CD4-positive, alpha-beta memory T cell (primary cell): Measurements from ENCODE around the gene LGR6. TPM values are rescaled to one million over a fixed set of nuclear protein-coding genes. Genes with fewer than 3 reads are reported as not detected.
A peak's percentile ranks its signal among the peaks of the same experiment; 100 is the strongest.

Source experiments
- CTCF ChIA-PET: fragments of 350-600 bp; sonication (Branson Sonifier 250); formaldehyde crosslinking; loops from one replicate; lab custom pipeline; 2021; ENCODE audit warnings: inconsistent platforms; ENCODE audit not compliant: partially characterized antibody; lab: Charles Lee
- POLR2A ChIA-PET: fragments of 350-600 bp; sonication (Branson Sonifier 250); formaldehyde crosslinking; loops from one replicate; lab custom pipeline; 2021; ENCODE audit not compliant: partially characterized antibody; lab: Charles Lee
- DNase-seq, 5 donors: peaks; one replicate each; pipeline versions ENCODE4 v3.0.0 to v3.0.0-alpha.2; 2020 to 2022; ENCODE audit warnings: mixed read lengths in 1 of 5
- H3K27ac ChIP-seq: one replicate; pipeline ENCODE4 v1.7.0; 2013; ENCODE audit warnings: low read depth, low read length
- H3K27me3 ChIP-seq: 2 replicates; pipeline ENCODE4 v1.7.0; 2013; ENCODE audit warnings: mild to moderate bottlenecking, low read length, moderate library complexity; ENCODE audit not compliant: insufficient read depth
- H3K36me3 ChIP-seq: 2 replicates; pipeline ENCODE4 v1.7.0; 2013; ENCODE audit warnings: mild to moderate bottlenecking, low read length, moderate library complexity; ENCODE audit not compliant: insufficient read depth
- H3K4me1 ChIP-seq: 2 replicates; pipeline ENCODE4 v1.7.0; 2013; ENCODE audit warnings: mild to moderate bottlenecking, low read length, moderate library complexity; ENCODE audit not compliant: insufficient read depth
- H3K4me3 ChIP-seq, 2 donors: one replicate each; pipeline ENCODE4 v1.7.0; 2013; ENCODE audit warnings: low read length in 2 of 2, mild to moderate bottlenecking in 1 of 2
- H3K9me3 ChIP-seq, 2 donors: one replicate each; pipeline ENCODE4 v1.7.0; 2013; ENCODE audit warnings: low read length in 2 of 2, control low read depth in 1 of 2; ENCODE audit not compliant: control insufficient read depth in 1 of 2
- H3K27ac Mint-ChIP-seq, 7 donors: one replicate each; pipeline ENCODE4 v1.8.0; 2020 to 2021; ENCODE audit warnings: mixed read lengths in 7 of 7, mild to moderate bottlenecking in 6 of 7, inconsistent platforms in 3 of 7, moderate library complexity in 3 of 7
- H3K27me3 Mint-ChIP-seq, 2 donors: one replicate each; pipeline ENCODE4 v1.8.0; 2020 to 2021; ENCODE audit warnings: mixed read lengths in 2 of 2
- H3K36me3 Mint-ChIP-seq, 2 donors: one replicate each; pipeline ENCODE4 v1.8.0; 2020 to 2021; ENCODE audit warnings: mixed read lengths in 2 of 2, inconsistent platforms in 1 of 2, mild to moderate bottlenecking in 1 of 2
- H3K4me1 Mint-ChIP-seq, 4 donors: one replicate each; pipeline ENCODE4 v1.8.0; 2020 to 2021; ENCODE audit warnings: mixed read lengths in 4 of 4, mild to moderate bottlenecking in 1 of 4
- H3K4me3 Mint-ChIP-seq, 8 donors: one replicate each; pipeline ENCODE4 v1.8.0; 2020 to 2021; ENCODE audit warnings: mixed read lengths in 8 of 8, mild to moderate bottlenecking in 7 of 8, moderate library complexity in 6 of 8, inconsistent platforms in 3 of 8
- H3K9me3 Mint-ChIP-seq, 8 donors: one replicate each; pipeline ENCODE4 v1.8.0; 2020 to 2021; ENCODE audit warnings: mixed read lengths in 8 of 8, mild to moderate bottlenecking in 5 of 8, inconsistent platforms in 3 of 8, moderate library complexity in 1 of 8
- intact Hi-C: fragments of 100-400 bp; cut with micrococcal nuclease; formaldehyde crosslinking; loops from one replicate; pipeline ENCODE4 v1.15.1; 2023
- polyA plus RNA-seq, 2 donors: library from polyadenylated mRNA; unstranded; fragments of 300-500 nt; fragmentation: Illumina TruSeq; gene quantifications; one replicate each; pipeline ENCODE4 v1.2.3, GENCODE V29; 2021
- total RNA-seq, 2 experiments: library from RNA; stranded (reverse); gene quantifications; one replicate each; pipeline ENCODE4 v1.2.3, GENCODE V29; 2021

Gene LGR6
- total and polyA plus RNA-seq, 4 experiments from 2014 or later = 0.16 to 0.33 (median 0.17) TPM; not detected in 1

GRCh38 chr1:202200669-202201068 is 7.1 kb downstream of the LGR6 start:
- Histone ChIP-seq H3K9me3 (no peaks in the 10 kb centered on the region), H3K36me3 (no peaks in the 10 kb centered on the region), H3K4me1 (peaks cover 30% of the 10 kb centered on the region), H3K4me3 (no peak overlapping the region), H3K27me3 (no peaks in the 10 kb centered on the region), H3K27ac (no peak overlapping the region)
- Mint-ChIP-seq H3K27ac (peak overlapping the region in 1 of 7 donors; percentile 86), H3K9me3 (no peaks in the 10 kb centered on the region), H3K4me1 (peaks cover 12 to 41% (median 17%) of the 10 kb centered on the region in 4 donors), H3K4me3 (peak overlapping the region in 1 of 8 donors; percentile 0), H3K36me3 (no peaks in the 10 kb centered on the region), H3K27me3 (peaks cover 0 to 7% of the 10 kb centered on the region in 2 donors)
- ChIA-PET CTCF (interaction anchor here (0.9 to 1.4 kb wide), 5 partner anchors 8 to 519 kb away, joined by 3 to 9 read pairs (median 4); no protein-coding TSS in a partner anchor), POLR2A (interaction anchor here (1.0 kb wide), 1 partner anchor 40 kb away, joined by 3 read pairs; the partner anchor contains the start of gene PTPN7)
- DNase-seq = no peak
- intact Hi-C loops = no loop called here

- no peaks in the 10 kb centered on the region for H3K36me3 ChIP-seq
- H3K4me1 Mint-ChIP-seq = peaks cover 12 to 41% (median 17%) of the 10 kb centered on the region in 4 donors
- peak in 1 of 5 donors; percentile 33 for DNase-seq
- intact Hi-C loops = no loop called here
- ChIA-PET CTCF (interaction anchor here (0.9 to 1.3 kb wide), 2 partner anchors 9 to 18 kb away, joined by 3 to 9 read pairs; no protein-coding TSS in a partner anchor), POLR2A (interaction anchor here (1.0 kb wide), 1 partner anchor 41 kb away, joined by 3 read pairs; the partner anchor contains the start of gene PTPN7)
- H3K27me3 Mint-ChIP-seq = peaks cover 0 to 7% of the 10 kb centered on the region in 2 donors
- peak overlapping the region in 3 of 8 donors; percentile 10 to 40 (median 22) for H3K4me3 Mint-ChIP-seq
- H3K4me3 ChIP-seq = no peak overlapping the region
- no peak overlapping the region for H3K27ac ChIP-seq
- H3K9me3 ChIP-seq = no peaks in the 10 kb centered on the region
- H3K36me3 Mint-ChIP-seq = no peaks in the 10 kb centered on the region
- H3K27ac Mint-ChIP-seq = peak overlapping the region in 5 of 7 donors; percentile 4 to 86 (median 33)
- H3K27me3 ChIP-seq = no peaks in the 10 kb centered on the region
- peaks cover 30% of the 10 kb centered on the region for H3K4me1 ChIP-seq
- H3K9me3 Mint-ChIP-seq = no peaks in the 10 kb centered on the region
These were observed 7.7 kb downstream of the LGR6 start for GRCh38 chr1:202201266-202201665.

- no peaks in the 10 kb centered on the region for H3K27me3 ChIP-seq
- H3K4me3 ChIP-seq = no peak overlapping the region
- H3K9me3 Mint-ChIP-seq = no peaks in the 10 kb centered on the region
- no peak overlapping the region for H3K4me3 Mint-ChIP-seq
- ChIA-PET POLR2A (no interaction called here), CTCF (interaction anchor here (1.3 to 1.5 kb wide), 2 partner anchors 9 kb away, joined by 9 to 10 read pairs; partner anchors contain the start of gene LGR6)
- DNase-seq = no peak
- peaks cover 0 to 4% of the 10 kb centered on the region in 2 donors for H3K27me3 Mint-ChIP-seq
- H3K27ac ChIP-seq = no peak overlapping the region
- peaks cover 30% of the 10 kb centered on the region for H3K4me1 ChIP-seq
- H3K36me3 ChIP-seq = no peaks in the 10 kb centered on the region
- H3K4me1 Mint-ChIP-seq = peaks cover 12 to 41% (median 17%) of the 10 kb centered on the region in 4 donors
- no peaks in the 10 kb centered on the region for H3K36me3 Mint-ChIP-seq
- intact Hi-C loops = no loop called here
- H3K27ac Mint-ChIP-seq = peak overlapping the region in 2 of 7 donors; percentile 12 to 31
- no peaks in the 10 kb centered on the region for H3K9me3 ChIP-seq
These were observed 8.4 kb downstream of the LGR6 start for GRCh38 chr1:202201971-202202370.

GRCh38 chr1:202202500-202203168 is 9.0 kb downstream of the LGR6 start:
- H3K4me3 ChIP-seq = no peak overlapping the region
- Mint-ChIP-seq H3K27me3 (peaks cover 0 to 4% of the 10 kb centered on the region in 2 donors), H3K36me3 (no peaks in the 10 kb centered on the region), H3K9me3 (no peaks in the 10 kb centered on the region), H3K4me1 (peaks cover 12 to 39% (median 17%) of the 10 kb centered on the region in 4 donors), H3K27ac (no peak overlapping the region), H3K4me3 (no peak overlapping the region)
- no peak for DNase-seq
- intact Hi-C loops = no loop called here
- ChIA-PET POLR2A (no interaction called here), CTCF (interaction anchor here (1.5 kb wide), 1 partner anchor 9 kb away, joined by 10 read pairs; the partner anchor contains the start of gene LGR6)
- H3K36me3 ChIP-seq = no peaks in the 10 kb centered on the region
- no peak overlapping the region for H3K27ac ChIP-seq
- no peaks in the 10 kb centered on the region for H3K9me3 ChIP-seq
- no peaks in the 10 kb centered on the region for H3K27me3 ChIP-seq
- H3K4me1 ChIP-seq = peaks cover 30% of the 10 kb centered on the region

GRCh38 chr1:202203238-202204039 is 9.8 kb downstream of the LGR6 start:
- Mint-ChIP-seq H3K4me1 (peaks cover 11 to 31% (median 13%) of the 10 kb centered on the region in 4 donors), H3K4me3 (no peak overlapping the region), H3K36me3 (no peaks in the 10 kb centered on the region), H3K27me3 (no peaks in the 10 kb centered on the region), H3K27ac (peak overlapping the region in 1 of 7 donors; percentile 1), H3K9me3 (no peaks in the 10 kb centered on the region)
- POLR2A ChIA-PET = no interaction called here
- CTCF ChIA-PET = interaction anchor here (1.5 kb wide), 1 partner anchor 10 kb away, joined by 10 read pairs; the partner anchor contains the start of gene LGR6
- Histone ChIP-seq H3K9me3 (no peaks in the 10 kb centered on the region), H3K27me3 (no peaks in the 10 kb centered on the region), H3K4me3 (no peak overlapping the region), H3K27ac (no peak overlapping the region), H3K4me1 (peaks cover 30% of the 10 kb centered on the region), H3K36me3 (no peaks in the 10 kb centered on the region)
- intact Hi-C loops = no loop called here
- no peak for DNase-seq

GRCh38 chr1:202204065-202204464 is 10.5 kb downstream of the LGR6 start:
- H3K36me3 ChIP-seq = no peaks in the 10 kb centered on the region
- POLR2A ChIA-PET = no interaction called here
- Mint-ChIP-seq H3K4me1 (peaks cover 11 to 25% (median 12%) of the 10 kb centered on the region in 4 donors), H3K27me3 (no peaks in the 10 kb centered on the region), H3K27ac (no peak overlapping the region), H3K36me3 (no peaks in the 10 kb centered on the region), H3K4me3 (no peak overlapping the region), H3K9me3 (no peaks in the 10 kb centered on the region)
- H3K4me3 ChIP-seq = no peak overlapping the region
- no peak for DNase-seq
- H3K4me1 ChIP-seq = peaks cover 27% of the 10 kb centered on the region
- no peaks in the 10 kb centered on the region for H3K9me3 ChIP-seq
- no peak overlapping the region for H3K27ac ChIP-seq
- CTCF ChIA-PET = no interaction called here
- H3K27me3 ChIP-seq = no peaks in the 10 kb centered on the region
- intact Hi-C loops = no loop called here
